Astrocyte (in vitro differentiated cells and primary cell): ENCODE measurements around the gene PRKAR2A.

Experiments
- EZH2 ChIP-seq: IDR thresholded peaks from 2 replicates; pipeline ENCODE4 v1.6.1; 2012; ENCODE audit warnings: mild to moderate bottlenecking, low read length, inconsistent platforms; ENCODE audit not compliant: insufficient read depth
- TF ChIP-seq, protein P1 (sequence below): IDR thresholded peaks from 2 replicates; pipeline ENCODE4 v1.5.1; 2011; ENCODE audit warnings: low read depth, mild to moderate bottlenecking, inconsistent platforms, low read length, moderate library complexity; ENCODE audit not compliant: insufficient read depth

DNA sequence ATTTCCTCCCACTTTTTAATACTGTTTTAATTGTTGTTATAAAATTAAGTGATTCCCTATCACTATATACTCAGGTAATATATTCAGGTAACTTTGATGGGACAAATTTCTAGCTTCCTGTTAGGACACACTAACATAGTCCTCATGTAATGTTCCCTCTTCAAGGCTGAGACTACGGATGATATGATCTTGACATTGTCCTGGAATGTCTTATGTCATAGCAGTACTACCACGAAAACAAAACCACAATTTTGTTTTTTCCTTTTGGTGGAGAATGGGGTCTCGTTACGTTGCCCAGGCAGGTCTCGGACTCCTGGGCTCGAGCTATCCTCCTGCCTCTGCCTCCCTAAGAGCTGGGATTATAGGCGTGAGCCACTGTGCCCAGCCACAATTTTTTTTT is 103.9 kb downstream of the PRKAR2A start:
- TF ChIP-seq, protein P1, sequence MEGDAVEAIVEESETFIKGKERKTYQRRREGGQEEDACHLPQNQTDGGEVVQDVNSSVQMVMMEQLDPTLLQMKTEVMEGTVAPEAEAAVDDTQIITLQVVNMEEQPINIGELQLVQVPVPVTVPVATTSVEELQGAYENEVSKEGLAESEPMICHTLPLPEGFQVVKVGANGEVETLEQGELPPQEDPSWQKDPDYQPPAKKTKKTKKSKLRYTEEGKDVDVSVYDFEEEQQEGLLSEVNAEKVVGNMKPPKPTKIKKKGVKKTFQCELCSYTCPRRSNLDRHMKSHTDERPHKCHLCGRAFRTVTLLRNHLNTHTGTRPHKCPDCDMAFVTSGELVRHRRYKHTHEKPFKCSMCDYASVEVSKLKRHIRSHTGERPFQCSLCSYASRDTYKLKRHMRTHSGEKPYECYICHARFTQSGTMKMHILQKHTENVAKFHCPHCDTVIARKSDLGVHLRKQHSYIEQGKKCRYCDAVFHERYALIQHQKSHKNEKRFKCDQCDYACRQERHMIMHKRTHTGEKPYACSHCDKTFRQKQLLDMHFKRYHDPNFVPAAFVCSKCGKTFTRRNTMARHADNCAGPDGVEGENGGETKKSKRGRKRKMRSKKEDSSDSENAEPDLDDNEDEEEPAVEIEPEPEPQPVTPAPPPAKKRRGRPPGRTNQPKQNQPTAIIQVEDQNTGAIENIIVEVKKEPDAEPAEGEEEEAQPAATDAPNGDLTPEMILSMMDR = no peak
- TF ChIP-seq EZH2 = no peak
